RKO (cell line): ENCODE results near the gene APOM.

ENCODE experiments used
- DNase-seq: peaks from one replicate; pipeline ENCODE4 v3.0.0-alpha.2; 2016; ENCODE audit warnings: low spot score

The APOM gene

DNA sequence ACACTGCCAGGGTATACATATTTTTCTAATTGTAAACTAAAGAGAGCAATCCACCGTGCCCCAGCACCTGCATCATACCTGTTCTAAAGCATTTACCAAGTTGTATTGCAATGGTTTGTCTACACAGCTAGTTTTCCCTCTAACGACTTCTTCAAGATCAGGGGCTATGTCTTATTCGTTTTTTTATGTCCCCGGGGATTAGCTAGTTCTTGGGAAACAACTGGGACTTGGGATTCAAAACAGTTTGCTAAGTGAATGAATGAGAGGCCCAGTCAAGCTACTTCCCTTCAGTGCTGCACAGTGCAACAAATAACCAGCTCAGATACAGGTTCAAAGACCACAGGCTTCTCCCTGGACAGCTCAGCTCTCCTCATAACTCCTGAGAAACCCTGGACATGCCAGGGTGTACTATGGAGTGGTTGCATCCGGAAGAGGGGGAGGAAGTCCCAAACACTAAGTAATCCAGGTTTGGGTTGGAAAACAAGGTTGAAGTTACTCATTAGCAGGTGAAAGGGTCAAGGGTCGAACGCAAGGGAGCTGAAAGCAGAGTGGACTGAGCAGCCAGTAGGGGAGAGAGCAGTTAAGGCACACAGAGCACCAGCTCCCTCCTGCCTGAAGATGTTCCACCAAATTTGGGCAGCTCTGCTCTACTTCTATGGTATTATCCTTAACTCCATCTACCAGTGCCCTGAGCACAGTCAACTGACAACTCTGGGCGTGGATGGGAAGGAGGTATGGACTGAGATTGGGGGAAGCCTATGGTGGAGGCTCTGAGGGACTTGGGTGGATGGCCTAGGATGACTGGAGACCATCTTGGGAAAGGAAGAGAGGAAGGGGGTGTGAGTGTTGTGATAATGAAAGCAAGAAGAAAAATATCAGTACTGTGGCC lies at the start of gene APOM:
Gene APOM, plus strand, starts transcription at position 546 of the 889 bp plus-strand sequence. Its CDS starts 73 bp downstream, at position 619.
- no peak for DNase-seq

GRCh38 chr6:31607317-31607716 lies 48.4 kb upstream of the APOM start:
- no peak for DNase-seq

- no peak for DNase-seq
Measured at GRCh38 chr6:31609519-31610406, 45.9 kb upstream of the APOM start.

DNA sequence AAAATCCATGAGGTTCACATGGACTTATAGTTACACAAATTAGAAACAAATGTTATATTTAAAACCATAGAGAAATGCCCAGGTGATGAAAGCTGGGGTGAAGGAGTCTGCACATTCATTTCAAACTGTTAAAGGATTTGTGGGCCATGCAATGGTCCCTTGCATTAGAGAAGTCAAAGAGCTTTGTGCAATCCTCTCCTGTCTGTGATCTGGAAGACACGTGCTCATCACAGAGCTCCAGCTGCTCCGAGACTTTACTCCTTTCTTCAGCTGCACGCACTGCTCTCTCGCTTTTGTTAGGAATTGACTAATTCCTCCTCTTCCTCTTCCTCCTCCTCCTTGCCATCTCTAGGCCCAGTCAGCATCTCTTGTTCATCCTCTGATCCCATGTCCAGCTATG lies 44.7 kb upstream of the APOM start:
- no peak for DNase-seq

DNA sequence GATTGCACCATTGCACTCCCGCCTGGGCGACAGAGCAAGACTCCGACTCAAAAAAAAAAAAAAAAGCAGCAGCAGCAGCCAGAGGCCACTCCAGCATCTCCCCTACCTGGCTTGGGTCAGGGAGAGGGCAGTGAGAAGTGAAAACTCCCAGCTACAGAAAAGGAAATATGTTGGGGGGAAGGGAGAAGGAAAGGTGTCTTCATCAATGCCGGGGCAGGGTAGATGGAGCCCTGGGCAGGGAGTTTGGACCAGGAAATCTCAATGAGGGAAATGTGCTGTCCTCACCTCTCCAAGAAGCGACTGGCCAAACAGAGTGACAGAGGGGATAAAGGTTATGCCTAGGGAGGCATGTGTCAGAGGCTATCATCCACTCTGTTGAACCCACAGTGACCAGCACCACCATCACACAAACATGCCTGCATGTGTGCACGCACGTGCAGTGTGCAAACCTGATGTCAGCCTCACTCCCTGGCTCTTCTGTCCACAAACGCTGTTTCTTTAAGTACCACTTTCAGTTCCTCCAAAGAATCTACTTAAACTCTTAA lies 41.5 kb upstream of the APOM start:
- DNase-seq: no peak

DNA sequence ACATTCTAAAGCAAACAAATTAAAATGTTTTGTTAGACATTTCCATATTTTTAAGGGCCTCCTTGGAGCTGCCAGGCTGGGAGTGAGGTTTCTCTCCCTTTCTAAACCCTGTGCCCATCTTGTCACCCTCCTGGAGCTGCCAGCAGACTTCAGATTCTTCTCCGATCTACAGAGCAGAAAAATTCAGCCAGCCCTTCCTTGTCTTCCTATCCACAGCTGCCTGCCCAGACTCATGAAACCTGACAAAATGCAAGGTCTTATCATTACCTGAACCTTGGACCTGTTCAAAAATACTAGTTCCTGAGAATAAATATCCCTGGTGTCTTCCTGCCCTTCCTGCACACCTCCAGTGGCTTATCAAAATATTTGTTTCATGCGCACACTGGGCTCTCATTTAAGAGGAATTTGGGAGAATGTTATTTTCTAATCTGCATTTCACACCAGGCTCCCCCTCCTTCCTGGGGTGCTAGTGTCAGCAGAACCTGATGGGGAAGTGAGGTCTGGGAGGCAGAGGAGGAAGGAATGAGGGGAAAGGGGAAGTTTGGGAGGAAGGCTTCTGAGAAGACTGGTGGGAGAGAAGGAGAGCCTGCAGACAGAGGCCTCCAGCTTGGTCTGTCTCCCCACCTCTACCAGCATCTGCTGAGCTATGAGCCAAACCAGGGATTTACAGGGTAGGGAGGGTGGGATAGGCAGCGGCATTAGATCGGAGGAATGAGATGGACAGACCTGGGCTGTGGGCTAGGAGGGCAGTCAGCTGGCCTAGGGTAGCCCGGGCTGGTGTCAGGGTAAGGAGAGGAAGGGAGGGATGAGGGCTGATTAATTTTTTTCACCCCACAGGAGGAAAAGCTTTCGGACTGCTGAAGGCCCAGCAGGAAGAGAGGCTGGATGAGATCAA lies 40.8 kb upstream of the APOM start, which contains the start of gene AIF1:
Gene AIF1, plus strand, starts transcription at position 551 of the 895 bp plus-strand sequence. Its CDS starts 96 bp downstream, at position 647.
- no peak for DNase-seq

GRCh38 chr6:31615748-31616147 lies 39.9 kb upstream of the APOM start:
- DNase-seq: no peak

GRCh38 chr6:31617010-31617409 lies 38.7 kb upstream of the APOM start:
- no peak for DNase-seq

DNA sequence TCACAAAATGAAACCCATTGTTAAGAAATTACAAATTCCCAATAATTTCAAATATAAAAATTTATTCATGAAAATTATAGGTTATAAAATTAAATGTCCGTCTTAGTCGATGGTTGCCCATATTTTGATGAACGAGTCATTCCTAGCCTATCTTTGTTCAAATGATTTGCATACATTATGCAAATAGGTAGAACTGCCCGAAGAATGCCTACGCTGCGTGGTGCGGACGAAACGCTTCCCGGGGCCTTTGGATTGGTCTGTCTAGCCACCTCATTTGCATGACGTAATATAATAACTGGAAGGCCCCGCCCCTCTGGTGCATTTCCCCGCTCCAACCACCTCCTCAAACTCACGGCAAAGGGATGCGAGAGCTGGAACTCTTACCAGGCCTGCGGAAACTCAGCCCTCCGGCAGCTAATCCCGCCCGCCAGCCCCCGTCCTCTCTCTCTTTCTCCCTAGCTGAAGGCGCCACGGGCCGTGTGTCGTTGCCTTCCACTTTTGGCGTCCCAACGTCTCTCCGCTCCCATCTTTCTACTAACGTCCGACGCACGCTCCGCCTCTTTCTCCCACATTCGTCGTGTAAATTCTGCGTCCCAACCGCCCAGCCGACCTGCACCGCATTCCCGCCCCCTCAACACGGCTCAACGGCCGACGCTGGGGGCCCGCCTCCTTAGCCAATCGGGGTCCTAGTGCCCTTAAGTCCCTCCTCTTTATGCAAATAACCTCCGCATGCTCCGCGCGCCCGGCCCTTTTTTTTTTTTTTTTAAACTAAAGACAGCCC lies 35.7 kb upstream of the APOM start:
- DNase-seq: peak; percentile 99

- peak; percentile 76 for DNase-seq
Measured at GRCh38 chr6:31620586-31621319, 34.9 kb upstream of the APOM start, which contains the start of gene PRRC2A. PRRC2A (plus strand) TSS chr6:31620715; CDS start chr6:31622790, 2,075 bp downstream.

GRCh38 chr6:31621320-31621939 lies 34.3 kb upstream of the APOM start:
- no peak for DNase-seq

DNA sequence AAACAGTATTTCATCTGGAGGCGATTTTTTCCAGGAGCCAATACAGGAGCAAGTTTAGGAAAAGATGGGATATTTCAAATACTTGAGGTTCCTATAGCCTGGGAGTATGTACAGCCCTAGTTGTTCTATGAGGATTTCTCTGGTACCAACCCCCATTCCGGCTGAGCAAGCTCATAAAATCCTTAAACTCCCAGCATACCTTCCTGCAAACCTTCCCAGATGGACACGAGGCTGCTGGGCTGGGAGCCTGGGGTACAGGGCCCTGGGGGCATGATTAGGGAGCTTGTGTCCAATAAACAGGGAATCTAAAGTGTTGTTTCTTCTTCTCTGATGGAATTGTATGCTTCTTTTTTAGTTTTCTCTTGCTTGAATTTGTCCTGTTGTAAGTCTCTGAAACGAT lies 33.7 kb upstream of the APOM start:
- no peak for DNase-seq

- no peak for DNase-seq
Measured at GRCh38 chr6:31622684-31623091, 33.0 kb upstream of the APOM start.

GRCh38 chr6:31624070-31624469 lies 31.6 kb upstream of the APOM start:
- no peak for DNase-seq

GRCh38 chr6:31626952-31627351 lies 28.7 kb upstream of the APOM start:
- no peak for DNase-seq

- DNase-seq: no peak
Measured at GRCh38 chr6:31627690-31628287, 27.9 kb upstream of the APOM start.

DNA sequence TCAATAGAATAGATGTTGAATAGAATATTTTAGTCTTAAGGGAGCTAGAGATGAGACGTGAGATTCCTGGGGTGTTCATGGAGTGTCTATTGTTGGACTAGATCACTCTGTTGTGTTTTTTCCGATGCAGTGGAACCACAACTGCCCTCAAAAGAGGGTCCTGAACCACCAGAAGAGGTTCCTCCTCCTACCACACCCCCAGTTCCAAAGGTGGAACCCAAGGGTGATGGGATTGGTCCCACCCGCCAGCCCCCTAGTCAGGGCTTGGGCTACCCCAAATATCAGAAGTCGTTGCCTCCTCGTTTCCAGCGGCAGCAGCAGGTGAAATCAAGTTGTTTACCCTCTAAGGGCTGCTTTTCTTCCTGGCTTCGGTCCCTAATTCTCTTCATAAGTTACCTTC lies 26.7 kb upstream of the APOM start:
- no peak for DNase-seq

DNA sequence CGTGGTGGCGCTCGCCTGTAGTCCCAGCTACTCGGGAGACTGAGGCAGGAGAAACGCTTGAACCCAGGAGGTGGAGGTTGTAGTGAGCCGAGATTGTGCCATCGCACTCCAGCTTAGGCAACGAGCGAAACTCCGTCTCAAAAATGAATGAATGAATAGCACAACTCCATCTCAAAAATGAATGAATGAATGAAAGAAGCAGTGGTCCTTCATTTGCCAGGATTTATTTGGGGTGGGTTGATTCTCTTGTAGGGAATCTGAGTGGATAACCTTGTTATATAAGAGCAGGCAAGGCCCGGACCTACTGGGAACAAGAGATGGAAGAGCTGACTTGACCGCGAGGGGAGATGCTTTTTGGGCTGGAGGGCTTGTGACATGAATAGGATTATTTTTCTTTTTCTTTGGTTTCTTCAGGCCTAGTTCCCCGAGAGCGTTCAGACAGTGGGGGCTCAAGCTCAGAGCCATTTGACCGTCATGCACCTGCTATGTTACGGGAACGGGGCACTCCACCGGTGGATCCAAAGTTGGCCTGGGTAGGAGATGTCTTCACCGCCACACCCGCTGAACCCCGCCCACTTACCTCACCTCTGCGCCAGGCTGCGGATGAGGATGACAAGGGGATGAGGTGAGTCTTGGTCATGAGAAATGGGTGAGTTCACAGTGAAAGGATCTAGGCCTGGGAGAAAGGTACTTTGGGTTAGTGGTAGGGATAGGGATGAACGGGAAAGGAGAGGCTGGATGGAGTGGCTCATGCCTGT lies 25.3 kb upstream of the APOM start:
- DNase-seq: no peak
